ENCODE measurements around the gene LDLRAD3. TPM values are rescaled to one million over a fixed set of nuclear protein-coding genes. Genes with fewer than 3 reads are reported as not detected.

The LDLRAD3 gene
- total RNA-seq, 1 donor from 2014 or later = 14.9 TPM

- Histone ChIP-seq H3K27me3 (ENCODE audit: insufficient read depth, low read length) (no peaks in the 10 kb centered on the region), H3K9ac (ENCODE audit: low read length) (no peak overlapping the region), H4K20me1 (ENCODE audit: insufficient read depth, low read length) (no peaks in the 10 kb centered on the region), H3K9me3 (ENCODE audit: insufficient read depth, low read depth, low read length) (no peaks in the 10 kb centered on the region), H2AFZ (ENCODE audit: low read depth, low read length) (no peak overlapping the region), H3K4me3 (ENCODE audit: insufficient read depth, low read depth, low read length) (no peak overlapping the region), H3K4me2 (ENCODE audit: low read length) (no peak overlapping the region), H3K79me2 (ENCODE audit: insufficient read depth, low read length) (no peaks in the 10 kb centered on the region), H3K4me1 (ENCODE audit: insufficient read depth, low read length) (peaks cover 19% of the 10 kb centered on the region), H3K36me3 (ENCODE audit: insufficient read depth, low read length) (no peaks in the 10 kb centered on the region), H3K27ac (ENCODE audit: low read depth, low read length) (no peak overlapping the region)
- Mint-ChIP-seq H3K36me3 (ENCODE audit: low read depth, unreplicated experiment) (peaks cover 8% of the 10 kb centered on the region), H3K27me3 (ENCODE audit: low read depth, unreplicated experiment) (no peaks in the 10 kb centered on the region), H3K9me3 (ENCODE audit: unreplicated experiment) (peaks cover 4% of the 10 kb centered on the region), H3K27ac (ENCODE audit: unreplicated experiment) (no peak overlapping the region), H3K4me3 (ENCODE audit: unreplicated experiment) (no peak overlapping the region), H3K4me1 (ENCODE audit: low read depth, unreplicated experiment) (peaks cover 20% of the 10 kb centered on the region)
- DNase-seq (ENCODE audit: low read depth) (no peak), FAIRE-seq (no peak)
- TF ChIP-seq EZH2 (IDR thresholded peaks at IDR 0.05; ENCODE audit: insufficient read depth, low read length) (no peak), CTCF (IDR thresholded peaks at IDR 0.05; ENCODE audit: insufficient read depth, low read depth, low read length) (no peak)
Measured at GRCh38 chr11:36078686-36079055, 134.8 kb downstream of the LDLRAD3 start.

- Histone ChIP-seq H3K9me3 (ENCODE audit: insufficient read depth, low read depth, low read length) (no peaks in the 10 kb centered on the region), H3K4me2 (ENCODE audit: low read length) (no peak overlapping the region), H3K4me3 (ENCODE audit: insufficient read depth, low read depth, low read length) (no peak overlapping the region), H3K27me3 (ENCODE audit: insufficient read depth, low read length) (no peaks in the 10 kb centered on the region), H3K36me3 (ENCODE audit: insufficient read depth, low read length) (no peaks in the 10 kb centered on the region), H2AFZ (ENCODE audit: low read depth, low read length) (no peak overlapping the region), H3K9ac (ENCODE audit: low read length) (no peak overlapping the region), H3K4me1 (ENCODE audit: insufficient read depth, low read length) (peaks cover 6% of the 10 kb centered on the region), H3K79me2 (ENCODE audit: insufficient read depth, low read length) (no peaks in the 10 kb centered on the region), H4K20me1 (ENCODE audit: insufficient read depth, low read length) (no peaks in the 10 kb centered on the region), H3K27ac (ENCODE audit: low read depth, low read length) (no peak overlapping the region)
- FAIRE-seq (no peak), DNase-seq (ENCODE audit: low read depth) (no peak)
- no peak overlapping the region for H3K4me3 Mint-ChIP-seq (ENCODE audit: unreplicated experiment)
- H3K4me1 Mint-ChIP-seq (ENCODE audit: low read depth, unreplicated experiment) = peaks cover 7% of the 10 kb centered on the region
- no peak overlapping the region for H3K27ac Mint-ChIP-seq (ENCODE audit: unreplicated experiment)
- peaks cover 12% of the 10 kb centered on the region for H3K36me3 Mint-ChIP-seq (ENCODE audit: low read depth, unreplicated experiment)
- peaks cover 4% of the 10 kb centered on the region for H3K9me3 Mint-ChIP-seq (ENCODE audit: unreplicated experiment)
- TF ChIP-seq CTCF (IDR thresholded peaks at IDR 0.05; ENCODE audit: insufficient read depth, low read depth, low read length) (no peak), EZH2 (IDR thresholded peaks at IDR 0.05; ENCODE audit: insufficient read depth, low read length) (no peak)
- no peaks in the 10 kb centered on the region for H3K27me3 Mint-ChIP-seq (ENCODE audit: low read depth, unreplicated experiment)
Measured at GRCh38 chr11:36079878-36080675, 136.2 kb downstream of the LDLRAD3 start.

DNA sequence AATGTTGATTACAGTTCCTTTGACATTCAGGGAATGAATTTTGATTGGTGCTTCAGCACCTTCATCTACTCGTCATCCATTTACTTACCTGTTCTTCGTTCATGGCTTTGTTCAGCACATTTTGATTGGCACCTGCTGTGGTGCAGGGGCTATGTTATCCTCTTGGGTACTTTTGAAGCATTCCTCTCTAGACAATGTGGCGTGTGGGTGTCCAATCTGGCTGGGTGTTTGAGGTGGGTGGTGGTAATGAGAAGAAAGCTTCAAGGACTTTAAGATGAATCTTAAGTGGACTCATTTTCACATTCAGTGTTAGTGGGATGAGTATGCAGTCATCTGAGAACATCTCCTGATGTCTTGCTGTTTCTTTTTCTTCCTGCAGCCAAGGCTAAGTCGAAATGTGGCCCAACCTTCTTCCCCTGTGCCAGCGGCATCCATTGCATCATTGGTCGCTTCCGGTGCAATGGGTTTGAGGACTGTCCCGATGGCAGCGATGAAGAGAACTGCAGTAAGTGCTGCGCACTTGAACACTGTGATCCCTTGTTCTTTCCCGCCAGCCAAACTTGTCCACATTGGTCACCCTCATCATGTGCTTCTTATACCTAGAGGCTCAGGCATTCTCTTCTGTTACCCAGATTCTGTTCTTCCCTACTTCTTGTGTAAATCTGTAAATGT is 137.5 kb downstream of the LDLRAD3 start:
- TF ChIP-seq EZH2 (IDR thresholded peaks at IDR 0.05; ENCODE audit: insufficient read depth, low read length) = no peak
- TF ChIP-seq CTCF (IDR thresholded peaks at IDR 0.05; ENCODE audit: insufficient read depth, low read depth, low read length) = no peak
- Histone ChIP-seq H3K4me1 (ENCODE audit: insufficient read depth, low read length) (no peaks in the 10 kb centered on the region), H3K9ac (ENCODE audit: low read length) (no peak overlapping the region), H3K9me3 (ENCODE audit: insufficient read depth, low read depth, low read length) (no peaks in the 10 kb centered on the region), H3K27ac (ENCODE audit: low read depth, low read length) (no peak overlapping the region), H3K4me2 (ENCODE audit: low read length) (no peak overlapping the region), H3K4me3 (ENCODE audit: insufficient read depth, low read depth, low read length) (no peak overlapping the region), H2AFZ (ENCODE audit: low read depth, low read length) (no peak overlapping the region), H4K20me1 (ENCODE audit: insufficient read depth, low read length) (no peaks in the 10 kb centered on the region), H3K79me2 (ENCODE audit: insufficient read depth, low read length) (no peaks in the 10 kb centered on the region), H3K36me3 (ENCODE audit: insufficient read depth, low read length) (no peaks in the 10 kb centered on the region), H3K27me3 (ENCODE audit: insufficient read depth, low read length) (no peaks in the 10 kb centered on the region)
- peaks cover 2% of the 10 kb centered on the region for H3K4me1 Mint-ChIP-seq (ENCODE audit: low read depth, unreplicated experiment)
- FAIRE-seq (no peak), DNase-seq (ENCODE audit: low read depth) (no peak)
- no peak overlapping the region for H3K27ac Mint-ChIP-seq (ENCODE audit: unreplicated experiment)
- no peak overlapping the region for H3K4me3 Mint-ChIP-seq (ENCODE audit: unreplicated experiment)
- H3K36me3 Mint-ChIP-seq (ENCODE audit: low read depth, unreplicated experiment) = peaks cover 14% of the 10 kb centered on the region
- no peaks in the 10 kb centered on the region for H3K27me3 Mint-ChIP-seq (ENCODE audit: low read depth, unreplicated experiment)
- peaks cover 5% of the 10 kb centered on the region for H3K9me3 Mint-ChIP-seq (ENCODE audit: unreplicated experiment)
